ENCODE measurements around the gene ALKBH5.

The ALKBH5 gene

DNA sequence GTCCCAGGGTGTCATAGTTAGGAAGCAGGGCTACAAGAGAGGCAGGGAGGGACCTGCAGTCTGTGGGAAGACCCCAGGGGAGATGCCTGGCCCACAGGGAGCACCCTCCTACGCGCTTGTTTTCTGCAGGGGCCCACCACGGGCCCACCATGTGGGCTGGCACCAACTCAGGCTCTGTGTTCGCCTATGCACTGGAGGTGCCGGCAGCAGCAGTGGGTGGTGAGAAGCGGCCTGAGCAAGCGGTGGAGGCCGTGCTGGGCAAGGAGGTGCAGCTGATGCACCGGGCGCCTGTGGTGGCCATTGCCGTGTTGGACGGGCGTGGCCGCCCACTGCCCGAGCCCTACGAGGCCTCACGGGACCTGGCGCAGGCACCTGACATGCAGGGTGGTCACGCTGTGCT, 56.8 kb downstream of the ALKBH5 start:
- TF ChIP-seq, protein P1, sequence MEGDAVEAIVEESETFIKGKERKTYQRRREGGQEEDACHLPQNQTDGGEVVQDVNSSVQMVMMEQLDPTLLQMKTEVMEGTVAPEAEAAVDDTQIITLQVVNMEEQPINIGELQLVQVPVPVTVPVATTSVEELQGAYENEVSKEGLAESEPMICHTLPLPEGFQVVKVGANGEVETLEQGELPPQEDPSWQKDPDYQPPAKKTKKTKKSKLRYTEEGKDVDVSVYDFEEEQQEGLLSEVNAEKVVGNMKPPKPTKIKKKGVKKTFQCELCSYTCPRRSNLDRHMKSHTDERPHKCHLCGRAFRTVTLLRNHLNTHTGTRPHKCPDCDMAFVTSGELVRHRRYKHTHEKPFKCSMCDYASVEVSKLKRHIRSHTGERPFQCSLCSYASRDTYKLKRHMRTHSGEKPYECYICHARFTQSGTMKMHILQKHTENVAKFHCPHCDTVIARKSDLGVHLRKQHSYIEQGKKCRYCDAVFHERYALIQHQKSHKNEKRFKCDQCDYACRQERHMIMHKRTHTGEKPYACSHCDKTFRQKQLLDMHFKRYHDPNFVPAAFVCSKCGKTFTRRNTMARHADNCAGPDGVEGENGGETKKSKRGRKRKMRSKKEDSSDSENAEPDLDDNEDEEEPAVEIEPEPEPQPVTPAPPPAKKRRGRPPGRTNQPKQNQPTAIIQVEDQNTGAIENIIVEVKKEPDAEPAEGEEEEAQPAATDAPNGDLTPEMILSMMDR (conservative IDR thresholded peaks at IDR 0.05; ENCODE audit: low read length) = no peak
- H3K4me3 ChIP-seq (ENCODE audit: low read length) = no peak overlapping the region
- DNase-seq (ENCODE audit: low read depth) = no peak

GRCh38 chr17:18241229-18241871, 57.7 kb downstream of the ALKBH5 start:
- TF ChIP-seq, protein P1 (conservative IDR thresholded peaks at IDR 0.05; ENCODE audit: low read length) = no peak
- no peak overlapping the region for H3K4me3 ChIP-seq (ENCODE audit: low read length)
- DNase-seq (ENCODE audit: low read depth) = no peak

GRCh38 chr17:18245038-18245776, 61.6 kb downstream of the ALKBH5 start:
- DNase-seq (ENCODE audit: low read depth) = no peak
- TF ChIP-seq, protein P1 (conservative IDR thresholded peaks at IDR 0.05; ENCODE audit: low read length) = no peak
- no peak overlapping the region for H3K4me3 ChIP-seq (ENCODE audit: low read length)

DNA sequence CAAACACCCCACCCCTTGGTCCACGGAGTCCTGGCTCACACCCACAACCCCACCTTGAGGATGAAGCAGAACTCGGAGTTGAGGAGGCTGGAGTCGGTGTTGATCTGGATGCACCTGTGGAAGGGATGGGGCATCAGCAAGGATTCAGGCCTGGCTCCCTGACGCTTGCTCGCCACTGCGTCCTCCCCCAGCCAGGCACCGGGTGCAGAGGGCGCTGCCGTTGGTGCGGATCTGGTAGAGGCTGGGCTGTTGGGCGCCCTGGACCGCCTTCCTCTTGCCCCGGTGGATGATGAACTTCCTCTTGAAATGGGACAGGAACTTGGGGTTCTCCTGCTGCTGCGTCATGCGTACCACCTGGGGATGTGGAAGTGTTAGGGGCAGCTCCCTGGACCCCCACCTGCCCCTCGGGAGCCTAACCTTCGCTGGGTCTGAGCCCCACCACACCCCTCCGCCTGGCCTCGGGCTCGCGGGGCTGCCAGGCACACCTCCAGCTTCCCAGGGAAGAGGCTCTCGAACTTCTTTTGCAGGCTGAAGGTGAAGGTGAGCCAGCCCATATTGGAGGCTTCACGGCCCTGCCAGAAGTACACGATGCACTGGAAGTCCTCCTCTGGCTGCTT, 62.6 kb downstream of the ALKBH5 start:
- H3K4me3 ChIP-seq (ENCODE audit: low read length) = no peak overlapping the region
- TF ChIP-seq, protein P1 (conservative IDR thresholded peaks at IDR 0.05; ENCODE audit: low read length) = no peak
- DNase-seq (ENCODE audit: low read depth) = no peak

GRCh38 chr17:18246880-18247612, 63.4 kb downstream of the ALKBH5 start:
- DNase-seq (ENCODE audit: low read depth) = no peak

GRCh38 chr17:18247613-18248001, 64.0 kb downstream of the ALKBH5 start:
- no peak overlapping the region for H3K4me3 ChIP-seq (ENCODE audit: low read length)

More at GRCh38 chr17:18246880-18247612, 63.4 kb downstream of the ALKBH5 start:
- TF ChIP-seq, protein P1 (conservative IDR thresholded peaks at IDR 0.05; ENCODE audit: low read length) = no peak
- H3K4me3 ChIP-seq (ENCODE audit: low read length) = no peak overlapping the region

More at GRCh38 chr17:18247613-18248001, 64.0 kb downstream of the ALKBH5 start:
- TF ChIP-seq, protein P1 (conservative IDR thresholded peaks at IDR 0.05; ENCODE audit: low read length) = no peak
- DNase-seq (ENCODE audit: low read depth) = no peak
